Left lobe of liver (tissue), 2 donors: Measurements from ENCODE around the gene PARL. TPM values are rescaled to one million over a fixed set of nuclear protein-coding genes. Genes with fewer than 3 reads are reported as not detected.
"Not testable (repeated sequence)": the region's sequence is repeated elsewhere in the genome, so short reads cannot be mapped to it uniquely, and the experiment has no call there.

Source experiments
- ATAC-seq: fragments of 200-7000 bp; cut with Tn5 transposase; one replicate; pipeline ENCODE4 v1.9.1; 2020; ENCODE audit warnings: mild to moderate bottlenecking, moderate library complexity
- DNase-seq: peaks from one replicate; pipeline ENCODE4 v3.0.0-alpha.2; 2020; ENCODE audit warnings: low spot score
- total RNA-seq: library from RNA; stranded (reverse); gene quantifications from one replicate; pipeline ENCODE4 v1.2.1, GENCODE V29; 2021
- donor health status: DM: no; HTN: no; CAD: no; lungs with moderate emphysema.
- donor health status: DM: no; HTN: yes; CAD: no.

The PARL gene
- total RNA-seq, 1 donor from 2014 or later, result 25.5 TPM

- DNase-seq, result no peak
- no peak for ATAC-seq
Measured at GRCh38 chr3:183906234-183906921, 21.7 kb upstream of the PARL start.

- peak; percentile 67 for ATAC-seq
- no peak for DNase-seq
Measured at GRCh38 chr3:183904833-183905780, 20.4 kb upstream of the PARL start.

- no peak for DNase-seq
- ATAC-seq, result no peak
Measured at GRCh38 chr3:183898028-183898431, 13.3 kb upstream of the PARL start.

- no peak for ATAC-seq
- DNase-seq, result no peak
Measured at GRCh38 chr3:183897606-183898005, 12.9 kb upstream of the PARL start.

GRCh38 chr3:183896610-183897009, 11.9 kb upstream of the PARL start:
- ATAC-seq (no peak), DNase-seq (no peak)

- no peak for DNase-seq
- no peak for ATAC-seq
Measured at GRCh38 chr3:183896184-183896583, 11.5 kb upstream of the PARL start.

- ATAC-seq, result no peak
- no peak for DNase-seq
Measured at GRCh38 chr3:183895774-183896173, 11.1 kb upstream of the PARL start.

- DNase-seq, result no peak
- ATAC-seq, result peak; percentile 89
Measured at GRCh38 chr3:183895296-183895695, 10.6 kb upstream of the PARL start.

- ATAC-seq, result peak; percentile 72
Measured at GRCh38 chr3:183892610-183893214, 8.0 kb upstream of the PARL start.

GRCh38 chr3:183885766-183886165, 1.1 kb upstream of the PARL start:
- no peak for ATAC-seq
- no peak for DNase-seq

More at GRCh38 chr3:183892610-183893214, 8.0 kb upstream of the PARL start:
- DNase-seq, result no peak

- ATAC-seq, result no peak
- DNase-seq, result no peak
Measured at GRCh38 chr3:183884097-183884426, 618 bp downstream of the PARL start.

GRCh38 chr3:183883291-183884096, 1.2 kb downstream of the PARL start:
- no peak for ATAC-seq
- DNase-seq, result no peak

GRCh38 chr3:183880121-183880520, 4.6 kb downstream of the PARL start:
- DNase-seq, result no peak
- ATAC-seq, result no peak

- DNase-seq (no peak), ATAC-seq (no peak)
Measured at GRCh38 chr3:183879243-183879642, 5.4 kb downstream of the PARL start.

GRCh38 chr3:183878071-183878470, 6.6 kb downstream of the PARL start:
- DNase-seq (no peak), ATAC-seq (peak; percentile 45)

- not testable (repeated sequence) for ATAC-seq, DNase-seq
Measured at GRCh38 chr3:183877227-183877626, 7.5 kb downstream of the PARL start.

GRCh38 chr3:183875411-183875810, 9.3 kb downstream of the PARL start:
- no peak for DNase-seq
- no peak for ATAC-seq

GRCh38 chr3:183873914-183874313, 10.8 kb downstream of the PARL start:
- ATAC-seq, result no peak
- DNase-seq, result no peak

- ATAC-seq, result no peak
- no peak for DNase-seq
Measured at GRCh38 chr3:183871541-183871940, 13.1 kb downstream of the PARL start.

GRCh38 chr3:183870563-183870962, 14.1 kb downstream of the PARL start:
- DNase-seq, result no peak
- no peak for ATAC-seq

GRCh38 chr3:183868796-183869195, 15.9 kb downstream of the PARL start:
- no peak for DNase-seq

More at GRCh38 chr3:183868796-183869195, 15.9 kb downstream of the PARL start:
- ATAC-seq, result no peak
